NCI-H748 (cell line): ENCODE measurements around the gene CCDC102B.

Experiments used
- DNase-seq: peaks from one replicate; lab custom pipeline; 2025; ENCODE audit not compliant: unreplicated experiment; lab: John Stamatoyannopoulos, UW

The CCDC102B gene

GRCh38 chr18:69067048-69067447 is 269.2 kb downstream of the CCDC102B start:
- DNase-seq: no peak

GRCh38 chr18:69071680-69072079 is 273.8 kb downstream of the CCDC102B start:
- no peak for DNase-seq

GRCh38 chr18:69081846-69082245 is 284.0 kb downstream of the CCDC102B start:
- no peak for DNase-seq

- no peak for DNase-seq
Observed at GRCh38 chr18:69082499-69082898, 284.6 kb downstream of the CCDC102B start.

DNA sequence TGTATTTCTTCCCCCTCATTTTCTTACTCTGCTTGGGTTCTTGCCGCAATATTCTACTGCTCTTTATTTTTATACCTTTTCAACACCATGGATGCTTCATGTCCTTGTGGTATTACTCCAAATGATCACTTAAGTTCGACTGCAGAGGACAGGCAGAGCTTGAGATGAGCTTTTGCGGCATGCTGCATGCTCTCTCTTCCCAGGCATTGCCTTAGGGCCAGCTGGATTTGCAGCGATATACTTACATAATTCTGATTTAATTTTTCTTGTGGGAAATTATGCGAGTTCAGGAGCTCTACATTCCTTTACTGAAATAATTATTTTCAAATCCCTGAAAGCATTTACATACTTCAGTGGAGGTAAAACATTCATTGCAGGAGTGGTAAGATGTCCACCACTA is 288.1 kb downstream of the CCDC102B start:
- no peak for DNase-seq

- no peak for DNase-seq
Observed at GRCh38 chr18:69088973-69089372, 291.1 kb downstream of the CCDC102B start.

- DNase-seq: no peak
Observed at GRCh38 chr18:69097349-69097748, 299.5 kb downstream of the CCDC102B start.

DNA sequence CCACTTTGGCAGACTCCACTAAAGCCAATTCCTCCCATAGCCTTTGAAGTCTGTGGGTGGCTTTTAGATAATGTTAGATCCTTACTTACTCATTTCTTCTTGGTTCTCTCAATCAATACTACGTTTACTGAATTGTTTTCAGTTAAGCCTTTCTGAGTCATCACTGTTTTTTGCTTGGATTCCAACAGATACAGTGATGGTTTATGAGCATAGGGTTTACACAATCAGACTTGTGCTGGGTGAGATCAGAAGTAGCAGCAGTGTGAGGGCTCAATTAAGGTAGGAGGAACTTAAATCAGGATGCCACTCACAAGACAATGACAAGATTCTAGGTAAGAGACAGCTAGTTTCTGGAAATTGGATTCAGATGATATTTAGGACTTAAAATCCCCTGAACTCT is 305.1 kb downstream of the CCDC102B start:
- no peak for DNase-seq
